Measurements from ENCODE around the gene C1orf116. TPM values are rescaled to one million over a fixed set of nuclear protein-coding genes. Genes with fewer than 3 reads are reported as not detected.

The C1orf116 gene
- total RNA-seq, 1 donor from 2014 or later, result not detected

DNA sequence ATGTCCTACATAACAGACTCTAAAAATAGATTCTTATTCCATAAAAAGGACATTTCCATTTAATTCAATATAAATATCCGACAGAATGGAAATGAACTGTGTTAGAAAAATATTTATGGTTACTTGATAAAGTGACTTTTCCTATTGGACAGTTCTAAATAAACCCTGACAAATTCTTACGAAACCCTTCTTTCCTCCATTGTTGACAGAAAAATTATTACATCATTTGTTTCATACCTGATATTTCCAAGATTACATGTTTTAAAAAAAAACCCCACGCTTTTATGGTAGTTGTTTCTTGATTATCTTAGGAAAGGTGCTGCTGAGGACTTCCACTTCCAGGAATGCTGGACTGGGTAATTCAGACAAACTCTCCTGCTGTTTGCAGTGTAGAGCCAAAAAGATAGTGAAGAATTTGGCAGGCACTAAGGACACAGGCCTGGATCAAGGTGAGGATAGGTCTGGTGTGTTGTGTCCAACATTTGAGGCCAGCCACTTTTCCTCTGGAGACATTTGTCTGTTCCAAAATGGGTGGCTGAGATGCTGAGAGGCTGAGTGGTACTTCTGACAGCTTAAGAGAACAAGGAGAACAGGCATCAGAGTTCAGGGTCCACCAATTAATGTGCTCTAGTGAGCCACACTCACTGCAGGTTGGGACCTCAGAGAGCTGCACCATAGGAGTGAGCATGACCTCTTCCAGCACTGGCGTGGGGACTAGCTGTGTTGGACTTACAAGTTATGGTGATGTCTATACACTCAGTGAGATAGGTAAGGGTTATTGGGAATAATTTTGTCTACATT is 7.0 kb upstream of the C1orf116 start:
- intact Hi-C loops (cut with micrococcal nuclease), result no loop called here

GRCh38 chr1:207036865-207037264 is 4.3 kb upstream of the C1orf116 start:
- intact Hi-C loops (cut with micrococcal nuclease), result no loop called here

DNA sequence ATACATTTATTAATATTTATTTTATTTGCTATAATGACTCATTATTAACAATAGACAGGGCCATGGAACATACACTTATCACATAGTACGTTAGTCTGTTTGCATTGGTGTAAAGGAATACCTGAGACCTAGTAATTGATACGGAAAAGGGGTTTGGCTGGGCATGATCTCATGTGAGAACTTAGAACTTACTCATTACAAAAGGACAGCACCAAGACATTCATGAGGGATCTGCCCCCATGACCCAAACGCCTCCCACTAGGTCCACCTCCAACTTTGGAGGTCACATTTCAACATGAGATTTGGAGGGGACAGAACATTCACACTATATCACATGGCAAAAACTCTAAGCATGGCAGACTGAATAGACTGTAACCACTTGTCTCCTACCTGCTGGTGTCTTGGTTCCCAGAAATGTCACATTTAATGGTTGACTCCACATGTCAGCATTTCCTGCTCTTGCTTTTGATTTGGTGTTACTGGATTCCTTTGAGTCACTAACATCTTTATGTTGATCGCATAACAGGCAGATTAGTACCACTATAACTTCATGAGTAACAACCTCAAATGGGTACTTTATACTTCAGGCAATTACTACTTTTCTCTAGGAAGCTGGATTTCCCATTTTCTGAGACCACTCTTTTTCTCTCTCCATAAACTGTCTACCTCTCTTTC is 3.5 kb upstream of the C1orf116 start:
- intact Hi-C loops (cut with micrococcal nuclease), result no loop called here

- intact Hi-C loops (cut with micrococcal nuclease), result no loop called here
Measured at GRCh38 chr1:207034998-207035397, 2.4 kb upstream of the C1orf116 start.

DNA sequence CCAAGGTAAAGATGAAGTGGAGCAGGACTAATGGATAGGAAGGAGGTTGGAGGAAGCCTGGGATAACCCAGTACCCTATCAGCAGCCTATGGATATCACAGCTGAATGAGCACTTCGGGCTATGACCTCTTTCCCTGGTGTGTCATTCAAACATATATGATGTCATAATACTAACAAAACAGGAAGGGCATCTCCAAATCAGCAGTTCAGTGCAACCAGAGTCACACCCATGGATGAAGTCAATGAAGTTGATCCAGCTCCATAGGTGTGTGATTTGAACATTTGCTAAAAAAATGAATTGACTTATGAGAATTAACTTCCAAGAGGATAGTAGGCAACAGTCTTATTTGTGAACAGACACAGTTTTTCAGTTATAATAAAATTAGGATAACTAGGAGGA is 1.7 kb upstream of the C1orf116 start:
- intact Hi-C loops (cut with micrococcal nuclease), result no loop called here

DNA sequence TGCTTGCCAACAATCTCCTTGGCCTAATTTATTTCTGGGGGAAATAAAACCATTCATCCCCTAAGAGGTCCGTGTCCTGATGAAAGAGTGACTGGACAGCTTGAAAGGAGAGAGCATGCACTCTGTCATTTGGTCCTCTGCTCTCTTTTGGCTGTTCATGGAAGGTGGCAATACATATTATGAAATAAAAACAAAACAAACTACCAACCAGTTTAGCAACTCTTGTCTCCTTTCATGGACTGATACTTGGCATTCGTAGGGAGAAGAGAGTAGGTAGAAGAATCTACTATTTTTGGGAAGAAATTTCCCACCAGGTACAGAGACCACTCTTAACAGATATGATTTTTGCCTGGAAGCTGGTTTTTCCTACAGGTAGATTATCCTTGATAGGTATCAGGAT is 746 bp upstream of the C1orf116 start:
- intact Hi-C loops (cut with micrococcal nuclease), result no loop called here

- intact Hi-C loops (cut with micrococcal nuclease), result no loop called here
Measured at GRCh38 chr1:207031632-207032264, 808 bp downstream of the C1orf116 start.

- intact Hi-C loops (cut with micrococcal nuclease), result no loop called here
Measured at GRCh38 chr1:207031016-207031415, 1.5 kb downstream of the C1orf116 start.

GRCh38 chr1:207030522-207031009 is 2.0 kb downstream of the C1orf116 start:
- intact Hi-C loops (cut with micrococcal nuclease), result no loop called here

GRCh38 chr1:207029701-207030521 is 2.6 kb downstream of the C1orf116 start:
- intact Hi-C loops (cut with micrococcal nuclease), result no loop called here

- intact Hi-C loops (cut with micrococcal nuclease), result no loop called here
Measured at GRCh38 chr1:207028884-207029650, 3.5 kb downstream of the C1orf116 start.

GRCh38 chr1:207027921-207028320 is 4.6 kb downstream of the C1orf116 start:
- intact Hi-C loops (cut with micrococcal nuclease), result no loop called here

- intact Hi-C loops (cut with micrococcal nuclease), result no loop called here
Measured at GRCh38 chr1:207027206-207027777, 5.3 kb downstream of the C1orf116 start.

- intact Hi-C loops (cut with micrococcal nuclease), result no loop called here
Measured at GRCh38 chr1:207026104-207026534, 6.4 kb downstream of the C1orf116 start.

GRCh38 chr1:207025146-207025880 is 7.2 kb downstream of the C1orf116 start:
- intact Hi-C loops (cut with micrococcal nuclease), result no loop called here

GRCh38 chr1:207024202-207025145 is 8.1 kb downstream of the C1orf116 start:
- intact Hi-C loops (cut with micrococcal nuclease), result no loop called here

DNA sequence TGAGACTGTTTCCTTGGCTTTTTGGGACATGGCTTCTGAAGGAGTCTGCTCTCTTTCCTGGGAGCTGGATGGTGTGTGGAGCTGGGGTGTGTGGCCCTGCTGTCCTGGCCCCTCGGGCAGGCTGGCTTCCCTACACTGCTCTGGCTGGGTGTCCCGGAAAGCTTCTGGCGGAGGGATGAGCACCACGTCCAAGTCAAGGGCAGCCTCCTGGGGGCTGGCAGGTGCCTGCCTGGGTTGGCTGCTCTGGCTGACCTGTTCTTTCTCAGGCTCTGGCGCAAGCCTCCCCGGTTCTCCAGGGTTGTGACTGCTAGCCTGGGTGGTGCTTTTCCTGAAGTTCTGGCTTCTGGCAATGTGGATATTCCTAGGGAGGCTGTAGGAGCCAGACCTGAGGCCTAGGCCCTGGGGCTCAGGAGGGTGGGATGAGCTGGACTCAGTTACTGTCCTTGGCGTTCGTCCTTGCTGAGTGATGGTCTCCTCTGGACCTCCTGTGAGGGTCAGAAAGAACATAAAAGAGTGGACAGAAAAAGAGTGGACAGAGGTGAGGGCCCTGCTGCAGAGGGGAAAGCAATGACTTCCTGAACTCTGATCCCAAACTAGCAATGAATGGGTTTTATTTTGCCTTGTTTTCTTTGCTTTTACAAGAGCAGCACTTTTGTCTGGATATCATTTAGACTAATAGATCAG is 9.4 kb downstream of the C1orf116 start:
- intact Hi-C loops (cut with micrococcal nuclease), result no loop called here

All from T-helper 2 cell treated with Interferon-gamma antibody and Interleukin-4, amounts not matched to agents 100 ng/mL and 5 ng/mL, for 36 hours (primary cell).